SH-SY5Y (cell line): ENCODE measurements around the gene PATJ.

Experiments used
- GATA2 ChIP-seq: IDR thresholded peaks from 2 replicates; pipeline ENCODE4 v1.6.1; 2011; ENCODE audit warnings: mild to moderate bottlenecking, low read depth, low read length
- GATA3 ChIP-seq: IDR thresholded peaks from 2 replicates; pipeline ENCODE4 v1.6.1; 2011; ENCODE audit warnings: low read depth, mild to moderate bottlenecking, low read length, moderate library complexity

GRCh38 chr1:61699911-61700851 lies 42.1 kb upstream of the PATJ start:
- TF ChIP-seq GATA2 = no peak
- no peak for TF ChIP-seq GATA3
